GM21737 (cell line): Measurements from ENCODE around the gene GARNL3.

ENCODE experiments used
- ATAC-seq: cut with Tn5 transposase; IDR thresholded peaks from one replicate; pipeline ENCODE4 v1.9.1; 2021; ENCODE audit warnings: mild to moderate bottlenecking, moderate library complexity; ENCODE audit not compliant: unreplicated experiment

Gene GARNL3

DNA sequence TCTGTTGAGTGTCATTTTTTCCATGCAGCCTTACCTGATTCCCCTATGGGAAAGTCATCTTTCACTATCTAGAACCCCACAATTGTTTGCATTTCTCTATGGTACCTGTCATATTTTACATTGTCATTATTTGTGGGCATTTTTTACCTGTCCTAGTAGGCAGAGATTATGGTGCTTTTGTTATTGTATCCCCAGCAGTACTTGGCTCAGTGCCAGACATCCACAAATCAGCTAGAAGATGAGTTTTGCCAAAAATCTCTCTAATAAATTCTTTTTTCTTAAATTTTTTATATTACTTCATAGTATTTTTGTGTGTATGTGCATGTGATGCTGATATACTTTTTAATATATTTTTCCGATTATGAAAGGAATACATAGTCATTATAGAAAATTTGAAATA is 13.2 kb downstream of the GARNL3 start:
- no peak for ATAC-seq

DNA sequence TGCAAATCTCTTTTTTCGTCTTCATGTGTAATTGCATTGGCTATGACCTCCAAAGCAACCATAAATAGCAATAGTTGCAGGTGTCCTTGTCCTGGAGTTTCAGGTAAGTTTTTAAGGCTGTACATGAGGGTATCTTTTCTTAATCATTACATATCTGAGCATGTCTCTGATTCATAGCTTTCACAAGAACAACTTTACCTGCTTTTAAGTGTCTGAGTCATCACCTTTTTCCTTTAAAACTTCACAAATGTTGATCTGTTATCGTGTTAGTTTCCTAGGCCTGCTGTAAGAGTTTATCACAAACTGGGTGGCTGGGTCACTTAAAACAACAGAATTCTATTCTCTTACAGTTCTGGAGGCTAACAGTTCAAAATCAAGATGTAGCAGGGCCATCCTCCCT is 13.8 kb downstream of the GARNL3 start:
- no peak for ATAC-seq

DNA sequence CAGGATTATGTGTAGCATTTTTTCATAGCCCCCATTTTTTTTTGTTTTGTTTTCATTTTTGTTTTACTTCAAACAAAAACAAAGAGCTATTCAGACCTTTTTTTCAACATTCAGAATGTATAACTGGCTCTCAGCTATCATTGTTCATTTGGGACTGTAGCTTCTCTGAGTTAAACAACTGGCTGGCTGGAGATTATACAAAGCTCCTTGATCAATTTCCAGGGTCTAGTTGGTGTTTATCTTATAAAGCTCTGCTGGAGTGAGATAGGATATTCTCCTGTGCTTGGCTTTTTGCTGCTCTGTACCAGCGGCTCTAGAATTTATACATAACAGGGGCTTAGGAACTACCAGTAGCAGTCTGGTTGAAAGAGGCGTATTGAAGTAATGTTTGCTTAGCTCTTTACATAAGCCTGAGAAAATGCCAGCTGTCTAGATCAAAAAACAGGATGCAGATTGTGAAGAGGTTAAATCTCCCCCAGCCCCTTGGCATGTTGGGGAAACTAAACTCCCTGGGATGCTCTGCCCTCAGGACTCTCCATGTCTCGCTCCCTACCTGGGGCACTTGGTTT is 15.2 kb downstream of the GARNL3 start:
- no peak for ATAC-seq

DNA sequence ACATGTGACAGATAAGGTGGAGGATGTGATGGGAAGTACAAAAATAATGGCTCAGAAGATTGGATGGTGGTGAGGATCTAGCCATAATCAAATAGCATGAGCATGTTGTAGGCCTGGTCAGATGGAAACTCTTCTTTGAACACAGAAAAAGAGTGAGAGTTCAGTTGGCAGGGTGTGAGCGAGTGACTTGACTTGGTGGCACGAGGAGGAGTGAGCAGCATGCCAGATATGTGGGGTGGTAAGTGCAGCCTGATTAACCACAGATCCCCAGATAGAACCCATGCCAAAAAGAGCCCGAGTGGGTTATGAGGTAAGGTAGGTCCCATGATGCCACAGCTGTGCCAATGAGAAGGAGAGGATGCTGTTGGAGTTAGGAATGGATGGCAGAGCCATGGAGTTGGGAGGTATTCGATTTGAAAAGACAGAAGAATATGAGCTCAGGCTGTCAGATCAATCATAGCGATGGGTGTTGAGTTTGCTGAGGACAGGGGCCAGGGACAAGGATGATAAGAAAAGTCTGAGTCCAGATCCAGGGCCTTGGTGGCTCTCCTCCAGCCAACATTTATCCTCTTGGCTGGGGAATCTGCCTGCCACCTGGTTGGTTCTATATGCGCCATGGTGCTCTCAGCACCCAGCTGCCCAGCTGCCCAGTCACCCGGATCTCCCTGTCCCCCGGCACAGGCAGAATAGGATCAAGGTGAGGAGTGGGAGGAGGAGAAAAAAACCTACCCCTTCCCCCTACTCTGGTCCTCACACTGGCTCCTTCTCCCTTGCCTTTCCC is 16.5 kb downstream of the GARNL3 start:
- no peak for ATAC-seq

DNA sequence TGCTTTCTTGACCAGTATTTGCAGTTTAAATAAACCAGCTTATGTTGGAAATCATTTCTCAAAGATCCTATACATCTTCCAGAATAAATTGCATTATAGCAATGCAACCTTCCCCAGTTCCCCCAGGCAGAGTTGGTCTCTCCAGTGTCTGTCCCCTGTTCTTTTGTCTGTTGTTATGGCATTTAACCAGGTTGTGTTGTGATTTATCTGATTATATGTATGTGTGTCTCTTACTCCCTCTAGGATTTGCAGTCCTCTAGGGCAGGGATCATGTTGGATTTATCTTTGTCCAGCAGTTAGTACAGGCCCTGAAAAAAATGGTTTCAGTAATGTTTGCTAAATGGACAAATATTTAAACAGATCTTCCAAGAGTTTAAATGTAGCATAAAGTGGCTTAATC is 17.3 kb downstream of the GARNL3 start:
- ATAC-seq = no peak

DNA sequence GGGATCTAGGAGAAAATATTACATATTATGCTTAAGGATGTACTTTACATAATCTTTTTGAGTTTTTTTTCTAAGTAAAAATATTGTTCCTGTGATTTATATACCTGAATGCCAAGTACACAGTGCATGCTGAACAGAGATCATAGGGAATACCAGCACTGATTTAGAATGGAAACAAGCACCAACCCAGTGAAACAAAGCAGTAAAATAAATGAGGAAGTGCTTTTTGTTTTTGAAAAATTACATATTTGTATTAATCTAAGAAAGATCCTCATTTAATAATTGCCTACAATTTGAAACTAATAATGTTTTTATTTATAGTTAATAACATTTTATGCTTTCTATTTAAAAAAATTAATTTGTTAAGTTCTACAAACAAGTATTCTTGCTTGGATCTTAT is 18.0 kb downstream of the GARNL3 start:
- no peak for ATAC-seq

DNA sequence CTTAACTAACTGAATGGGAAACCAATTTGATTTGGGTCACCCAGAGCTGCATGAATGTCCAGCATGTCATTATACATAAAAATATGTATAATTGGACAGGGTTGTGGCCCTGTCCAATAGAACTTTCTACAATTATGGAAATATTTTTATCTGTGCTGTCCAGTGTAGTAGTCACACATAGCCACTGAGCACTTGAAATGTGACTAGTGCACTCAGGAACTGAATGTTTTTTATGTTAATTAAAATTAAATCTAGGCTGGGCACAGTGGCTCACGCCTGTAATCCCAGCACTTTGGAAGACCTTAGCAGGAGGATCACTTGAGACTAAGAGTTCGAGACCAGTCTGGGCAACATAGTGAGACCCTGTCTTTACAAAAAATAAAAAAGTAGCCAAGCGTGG is 18.6 kb downstream of the GARNL3 start:
- no peak for ATAC-seq

DNA sequence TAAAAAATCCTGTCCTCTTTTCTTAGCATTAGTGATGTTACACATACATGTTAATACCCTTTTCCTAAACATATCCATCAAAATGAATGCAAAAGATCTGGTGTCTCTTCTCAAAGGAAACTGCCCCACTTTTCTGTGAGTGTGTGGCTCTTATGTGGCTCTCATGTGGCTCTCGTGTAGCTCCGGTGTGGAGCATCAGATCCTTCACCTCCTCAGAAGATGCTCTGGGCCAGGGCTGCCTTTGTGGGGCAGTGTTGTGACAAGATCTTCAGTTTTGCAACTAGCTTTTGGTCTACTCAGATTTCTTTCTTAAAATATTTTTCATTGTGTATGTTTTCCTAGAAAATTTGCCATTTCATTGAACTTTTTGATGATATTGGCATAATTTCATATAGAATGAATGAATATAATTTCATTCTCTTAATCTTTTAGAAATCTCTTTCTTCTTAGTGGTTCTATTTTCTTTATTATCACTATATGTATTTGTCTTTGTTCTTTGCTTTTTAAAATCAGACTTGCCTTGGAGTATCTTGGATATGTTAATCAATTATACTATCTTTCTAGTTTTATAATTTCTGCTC is 19.4 kb downstream of the GARNL3 start:
- ATAC-seq = no peak

DNA sequence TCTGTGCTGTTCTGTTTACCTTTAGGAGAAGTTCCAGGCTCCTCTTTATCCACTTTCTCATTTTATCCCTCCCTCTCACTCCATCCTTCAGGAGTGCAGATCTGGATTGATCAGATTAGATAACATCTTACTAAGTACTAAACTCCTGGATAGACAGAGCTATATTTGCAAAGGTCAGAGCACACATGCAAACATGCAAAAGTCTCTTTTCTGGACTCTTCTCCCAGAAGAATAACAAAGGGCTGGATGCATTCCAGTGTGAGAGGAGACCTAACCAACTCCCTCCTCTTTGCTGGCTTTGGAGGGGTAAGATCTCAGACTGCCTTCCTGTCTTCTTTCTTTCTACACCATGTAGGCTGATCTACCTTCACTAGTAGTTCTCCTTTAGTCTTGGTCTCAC is 21.4 kb downstream of the GARNL3 start:
- no peak for ATAC-seq

DNA sequence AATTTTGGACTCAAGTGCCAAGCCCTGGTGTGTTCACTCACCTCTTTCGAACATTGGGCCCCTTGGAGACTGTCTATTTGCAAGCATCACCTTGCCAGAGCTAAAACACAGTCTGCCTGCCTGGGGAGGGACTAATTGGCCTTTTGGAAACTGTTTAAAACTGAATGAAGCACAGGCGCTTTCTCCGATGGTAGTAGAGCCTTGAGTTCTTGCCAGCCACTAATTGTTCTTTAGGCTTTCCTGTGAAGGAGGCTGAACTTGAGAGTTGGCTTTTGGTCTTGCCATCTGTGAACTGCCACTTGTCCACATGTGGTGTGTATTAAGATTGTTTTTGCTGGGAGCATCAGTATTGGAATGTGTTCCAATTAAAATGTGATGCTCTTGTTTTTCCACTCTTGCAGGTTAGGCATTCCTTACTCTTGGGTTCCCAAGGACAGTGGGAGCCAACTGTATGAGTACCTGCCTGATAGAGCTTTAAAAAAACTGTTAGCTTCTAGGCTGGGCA is 26.0 kb downstream of the GARNL3 start:
- no peak for ATAC-seq

DNA sequence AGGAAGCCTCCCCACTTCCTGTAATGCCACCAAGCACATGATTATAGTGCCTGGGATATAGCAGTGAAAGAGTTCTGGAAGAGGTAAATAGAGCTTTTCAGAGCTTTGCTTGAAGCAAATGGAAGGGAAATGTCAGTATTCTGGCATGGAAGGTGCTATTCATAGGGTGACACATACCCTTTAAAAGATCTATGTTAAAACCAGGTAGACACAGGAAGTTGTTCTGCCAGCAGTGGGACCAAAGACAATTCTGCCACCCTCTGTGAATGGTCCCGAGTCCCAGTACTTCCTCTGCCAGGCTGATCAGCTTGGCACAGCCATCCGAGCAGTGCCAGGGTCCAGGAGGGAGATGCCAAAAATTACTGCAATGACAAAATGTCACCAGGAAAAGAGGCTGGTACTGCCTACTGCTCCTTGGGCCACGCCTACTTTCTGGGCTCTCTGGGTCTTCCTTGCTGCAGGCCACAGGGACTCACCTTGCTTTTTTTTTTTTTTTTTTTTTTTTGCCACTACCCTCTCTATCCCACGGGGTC is 26.7 kb downstream of the GARNL3 start:
- ATAC-seq = no peak

DNA sequence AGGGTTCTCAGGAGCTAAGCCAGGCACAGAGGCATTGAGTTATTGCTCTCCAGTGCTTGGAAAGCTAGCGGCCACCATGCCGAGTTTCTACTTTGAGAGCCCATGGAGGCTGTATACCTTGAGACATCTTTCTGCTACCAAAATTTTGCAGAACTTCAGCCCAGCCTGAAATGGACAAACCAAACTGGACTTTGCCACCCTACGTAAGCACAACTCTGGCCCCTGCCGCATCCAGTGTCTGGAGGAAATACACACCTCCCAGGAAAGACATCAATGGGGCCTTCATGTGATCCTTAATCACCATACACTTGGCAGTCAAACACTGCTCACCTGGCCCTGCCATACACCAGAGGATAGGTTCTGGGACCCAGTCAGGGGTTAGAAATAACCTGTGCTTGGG is 27.8 kb downstream of the GARNL3 start:
- ATAC-seq = no peak

DNA sequence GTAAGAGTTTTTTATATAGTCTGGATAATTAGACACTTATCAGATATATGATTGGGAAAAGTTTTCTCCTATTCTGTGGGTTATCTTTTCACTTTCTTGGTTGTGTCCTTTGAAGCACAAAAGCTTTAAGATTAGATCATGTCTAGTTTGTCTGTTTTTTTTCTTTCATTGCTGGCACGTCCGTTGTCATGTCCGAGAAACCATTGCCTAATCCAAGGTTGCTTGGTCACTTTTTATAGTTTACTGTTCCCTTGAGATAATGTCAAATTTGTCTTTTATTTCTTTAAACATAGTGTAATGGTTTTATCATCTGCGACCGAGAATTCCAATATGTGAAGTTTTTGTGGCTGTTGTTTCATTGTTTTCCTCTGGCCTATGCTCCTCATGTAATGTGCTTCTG is 28.8 kb downstream of the GARNL3 start:
- ATAC-seq = no peak

DNA sequence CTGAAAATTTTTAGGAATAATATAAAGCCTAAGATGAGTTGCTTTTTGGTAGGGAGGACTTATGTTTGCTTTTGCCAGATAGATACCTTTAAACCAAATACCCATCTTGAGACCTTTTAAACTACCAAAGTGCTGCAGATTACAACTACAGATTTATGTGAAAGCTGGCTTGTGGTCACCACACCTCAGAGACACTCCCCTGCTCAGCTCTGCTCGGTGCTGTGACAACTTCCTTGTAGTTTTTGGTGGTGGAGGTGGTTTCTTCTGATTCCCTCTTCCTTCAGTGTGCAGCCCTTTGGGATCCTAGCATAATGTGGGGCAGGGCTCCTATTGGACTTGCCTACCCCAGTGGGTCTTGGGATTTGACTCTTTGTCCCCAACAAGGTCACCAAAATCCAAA is 29.2 kb downstream of the GARNL3 start:
- ATAC-seq = no peak

DNA sequence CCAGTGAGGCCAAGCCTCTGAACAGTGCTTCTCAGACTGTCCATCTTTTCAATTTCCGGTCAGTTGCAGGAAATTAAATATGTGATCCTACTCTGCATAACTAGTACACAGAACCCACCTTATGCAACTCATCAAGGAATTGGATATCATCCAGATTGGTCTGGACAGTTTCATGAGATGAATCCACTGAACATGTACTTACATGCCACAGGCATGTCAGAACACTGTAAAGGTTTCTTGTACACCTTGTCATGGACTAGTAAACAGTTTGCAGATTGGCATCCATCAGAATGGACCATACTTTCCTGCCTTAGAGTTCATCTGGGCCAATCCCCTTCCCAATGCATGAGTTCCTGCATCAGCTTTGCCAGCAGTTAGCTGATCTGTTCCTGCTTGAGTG is 30.4 kb downstream of the GARNL3 start:
- ATAC-seq = no peak

DNA sequence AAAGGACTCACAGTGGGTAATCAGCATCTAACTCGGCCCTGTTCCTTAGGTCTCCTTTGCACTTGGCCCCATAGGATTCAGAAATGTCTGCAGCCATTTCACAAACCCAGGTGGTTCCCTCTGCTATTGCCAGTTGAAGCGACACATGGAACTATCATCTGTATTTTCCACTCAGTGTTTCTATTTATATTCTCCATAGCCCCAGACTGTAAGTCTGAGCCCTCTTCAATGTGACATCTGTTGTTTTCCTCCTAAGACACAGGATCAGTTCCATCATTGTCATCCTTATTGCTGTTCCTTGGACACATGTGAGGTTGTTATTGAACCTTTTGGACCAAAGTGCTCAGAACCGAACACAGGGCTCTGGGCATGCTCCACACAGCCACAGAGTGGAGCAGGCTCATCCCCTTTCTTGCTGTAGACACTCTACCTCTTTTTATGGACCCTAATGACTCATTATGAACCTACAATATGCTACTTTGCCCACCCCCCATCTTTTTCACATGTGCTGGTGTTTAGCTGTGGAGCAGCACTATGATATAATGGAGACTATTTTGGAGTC is 36.4 kb downstream of the GARNL3 start:
- ATAC-seq = no peak

DNA sequence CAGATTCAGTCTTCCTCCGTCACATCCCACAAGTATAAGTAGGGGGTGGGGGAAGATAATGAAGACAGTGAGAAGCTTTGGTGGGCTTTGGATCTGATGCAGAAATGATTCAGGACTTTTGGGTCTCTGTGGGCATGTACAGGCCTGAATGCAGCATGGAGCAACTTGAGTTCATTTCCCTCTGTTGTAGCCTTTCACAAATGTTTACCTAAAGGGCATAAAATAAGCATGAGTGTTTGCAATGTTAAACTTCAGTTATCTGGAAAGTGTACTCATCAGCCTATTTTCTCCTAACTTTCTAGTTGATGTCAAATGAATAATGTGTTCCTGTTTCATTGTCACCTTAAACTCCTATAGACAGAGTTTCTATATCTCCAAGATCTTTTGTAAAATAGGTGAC is 39.3 kb downstream of the GARNL3 start:
- no peak for ATAC-seq

DNA sequence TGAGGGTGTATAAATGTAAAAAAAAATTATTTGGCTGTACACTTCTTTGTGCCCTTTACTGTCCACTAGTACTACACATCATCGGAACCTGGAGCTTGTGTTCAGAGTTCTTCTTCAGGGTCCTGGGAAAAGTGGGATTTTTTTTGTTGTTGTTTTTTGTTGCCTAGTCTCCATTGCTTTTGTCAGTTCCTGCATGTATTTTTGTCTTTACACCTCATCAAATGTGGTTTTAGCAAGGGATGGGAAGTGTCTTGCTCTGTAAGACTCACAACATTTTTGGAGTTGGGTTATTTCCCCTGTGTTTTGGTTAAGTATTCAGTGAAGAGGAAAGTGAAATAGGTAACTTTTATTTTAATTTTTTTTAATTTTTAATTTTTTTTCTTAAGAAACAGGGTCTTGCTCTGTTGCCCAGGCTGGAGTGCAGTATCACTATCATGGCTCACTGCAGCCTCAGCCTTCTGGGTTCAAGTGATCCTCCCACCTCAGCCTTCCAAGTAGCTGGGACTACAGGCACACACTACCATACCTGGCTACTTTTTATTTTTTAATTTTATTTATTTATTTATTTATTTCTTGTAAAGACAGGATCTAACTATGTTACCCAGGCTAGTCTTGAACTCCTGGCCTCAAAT is 40.7 kb downstream of the GARNL3 start:
- no peak for ATAC-seq

DNA sequence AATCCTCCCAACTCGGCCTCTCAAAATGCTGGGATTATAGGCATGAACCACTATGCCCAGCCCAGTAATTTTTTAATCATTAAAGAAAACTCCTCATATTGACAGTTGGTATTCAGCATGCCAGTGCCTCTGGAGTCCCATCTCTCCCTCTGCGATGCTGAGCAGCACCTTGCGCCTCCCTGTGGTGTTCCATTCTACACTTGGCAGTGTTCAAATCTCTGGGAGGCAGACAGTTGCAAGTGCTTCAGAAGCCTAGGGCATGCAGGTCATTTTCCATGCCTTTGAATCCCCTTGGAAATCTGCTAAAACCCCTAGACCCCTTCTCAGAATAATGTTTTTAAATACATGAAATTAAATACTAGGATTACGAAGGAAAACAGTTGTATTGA is 41.3 kb downstream of the GARNL3 start:
- no peak for ATAC-seq

DNA sequence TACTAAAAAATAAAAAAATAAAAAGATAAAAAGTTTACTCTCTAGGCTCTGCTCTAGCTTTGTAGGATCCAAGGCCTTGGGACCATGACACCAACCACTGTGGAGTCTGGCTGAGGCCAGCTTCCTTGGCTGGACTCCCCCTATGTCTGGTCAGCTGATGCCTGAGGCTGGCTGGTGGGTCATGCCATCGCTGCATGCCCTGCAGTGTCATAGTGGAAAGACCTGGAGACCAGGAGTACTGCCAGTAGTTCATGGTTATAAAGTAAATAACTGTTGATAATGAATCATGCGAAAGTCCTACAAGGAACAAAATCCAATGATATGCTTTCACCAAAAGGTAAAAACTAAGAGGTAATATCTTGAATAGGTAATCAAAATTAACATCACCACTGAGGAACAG is 43.2 kb downstream of the GARNL3 start:
- no peak for ATAC-seq

DNA sequence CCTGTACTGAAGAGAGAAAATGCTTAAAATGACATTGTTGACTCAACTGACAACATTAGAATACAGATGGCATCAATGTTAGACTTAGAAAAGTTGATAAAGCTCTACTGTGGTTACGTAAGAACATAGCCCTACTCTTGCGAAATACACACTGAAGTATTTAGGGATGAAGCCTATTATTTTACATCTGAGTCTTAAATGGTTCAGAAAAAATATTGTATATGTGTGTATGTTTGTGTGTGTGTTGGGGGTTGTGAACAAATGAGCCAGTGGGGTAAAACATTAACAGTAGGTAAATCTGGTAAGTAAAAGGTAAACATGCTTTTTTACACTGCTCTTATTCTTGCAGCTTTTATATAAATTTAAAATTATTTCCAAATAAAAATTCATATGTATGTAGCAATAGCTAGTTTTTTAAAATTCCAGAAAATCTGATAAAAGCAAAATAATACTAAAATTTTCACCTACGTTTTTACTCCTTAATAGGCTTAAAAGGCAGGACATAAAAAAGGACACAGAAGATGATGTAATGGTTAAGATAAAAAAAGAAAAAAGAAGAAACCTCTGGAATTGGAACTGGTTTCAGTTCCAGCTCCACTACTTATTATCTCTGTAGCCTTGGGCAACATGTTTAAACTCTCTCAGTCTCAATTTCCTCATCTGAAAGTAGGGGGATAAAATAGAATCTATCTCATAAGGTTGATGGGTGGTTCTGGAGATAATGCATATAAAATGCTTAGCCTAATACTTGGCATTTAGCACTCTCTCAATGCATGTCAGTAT is 44.3 kb downstream of the GARNL3 start:
- no peak for ATAC-seq
